GM15510 (cell line): ENCODE data around the gene SMAD7.

Experiments used
- POLR2A ChIP-seq: IDR thresholded peaks from 3 replicates; pipeline ENCODE4 v1.6.1; 2011; ENCODE audit warnings: borderline replicate concordance; ENCODE audit not compliant: insufficient read length; ENCODE audit errors: extremely low read depth

The SMAD7 gene

GRCh38 chr18:48879008-48879431 lies 71.7 kb downstream of the SMAD7 start:
- no peak for TF ChIP-seq POLR2A

GRCh38 chr18:48878471-48878870 lies 72.3 kb downstream of the SMAD7 start:
- TF ChIP-seq POLR2A: no peak

DNA sequence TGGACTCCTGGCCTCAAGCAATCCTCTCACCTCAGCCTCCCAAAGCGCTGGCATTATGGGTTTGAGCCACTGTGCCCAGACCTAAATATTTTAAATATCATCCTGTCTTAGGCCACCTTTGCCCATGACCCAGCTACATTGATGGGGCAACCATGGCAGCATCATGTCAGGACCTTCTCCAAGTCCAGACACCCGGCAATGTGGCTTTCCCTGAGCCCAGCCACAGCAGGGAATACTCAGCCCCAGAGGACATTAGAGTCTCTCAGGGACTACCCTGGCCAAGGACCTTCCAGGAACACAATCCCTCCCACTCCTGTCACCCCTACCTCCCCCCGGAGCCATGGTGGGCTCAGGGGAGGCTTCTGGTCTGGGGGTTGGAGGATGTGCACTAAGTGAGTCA lies 72.8 kb downstream of the SMAD7 start:
- TF ChIP-seq POLR2A: no peak

DNA sequence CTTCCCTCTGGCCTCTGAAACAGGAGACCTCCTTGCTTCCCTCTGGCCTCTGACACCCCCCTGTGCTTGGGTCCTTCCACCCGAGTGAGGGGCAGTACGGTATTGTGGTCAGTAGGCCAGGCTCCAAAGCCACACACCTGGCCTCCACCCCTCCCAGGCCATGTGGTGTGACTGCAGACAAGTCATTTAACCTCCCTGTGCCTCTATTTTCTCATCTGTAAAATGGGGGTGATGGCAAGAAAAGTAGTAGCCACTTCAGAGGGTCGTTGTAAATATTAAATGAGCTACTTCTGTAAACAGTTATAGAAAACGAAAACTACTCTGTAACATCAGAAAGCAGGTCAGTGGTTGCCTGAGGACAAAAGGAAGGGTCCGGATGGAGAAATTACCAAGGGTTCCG lies 74.2 kb downstream of the SMAD7 start:
- no peak for TF ChIP-seq POLR2A

DNA sequence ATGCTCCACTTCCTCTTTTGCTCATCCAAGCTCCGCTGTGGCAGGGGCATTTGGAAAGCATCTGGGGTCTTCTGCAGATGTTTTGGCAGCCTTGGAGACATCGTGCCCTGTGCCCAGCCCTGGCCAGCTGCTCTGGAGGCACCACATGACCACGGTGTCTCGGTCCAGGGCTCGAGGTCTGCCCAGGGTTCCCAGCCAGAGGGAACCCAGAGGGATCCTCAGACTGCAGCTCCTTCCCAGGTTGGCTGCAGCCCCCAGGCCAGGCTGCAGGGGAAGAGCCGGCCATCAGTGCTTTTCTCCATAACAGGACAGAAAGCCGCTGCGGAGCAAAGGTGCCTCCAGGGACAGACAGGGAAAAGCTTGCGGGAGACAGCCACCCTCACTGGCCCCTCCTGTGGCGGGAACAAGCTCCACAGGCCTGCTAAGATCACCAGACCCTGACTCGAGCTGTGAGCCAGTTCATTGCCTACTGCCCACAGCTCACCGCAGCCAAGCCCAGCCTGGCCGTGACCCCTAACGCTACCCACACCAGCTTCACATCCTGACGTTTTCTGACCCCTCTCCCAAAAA lies 74.7 kb downstream of the SMAD7 start:
- TF ChIP-seq POLR2A: no peak

- TF ChIP-seq POLR2A: no peak
These were observed 75.3 kb downstream of the SMAD7 start for GRCh38 chr18:48875314-48875941.

- TF ChIP-seq POLR2A: no peak
These were observed 76.0 kb downstream of the SMAD7 start for GRCh38 chr18:48874701-48875162.

DNA sequence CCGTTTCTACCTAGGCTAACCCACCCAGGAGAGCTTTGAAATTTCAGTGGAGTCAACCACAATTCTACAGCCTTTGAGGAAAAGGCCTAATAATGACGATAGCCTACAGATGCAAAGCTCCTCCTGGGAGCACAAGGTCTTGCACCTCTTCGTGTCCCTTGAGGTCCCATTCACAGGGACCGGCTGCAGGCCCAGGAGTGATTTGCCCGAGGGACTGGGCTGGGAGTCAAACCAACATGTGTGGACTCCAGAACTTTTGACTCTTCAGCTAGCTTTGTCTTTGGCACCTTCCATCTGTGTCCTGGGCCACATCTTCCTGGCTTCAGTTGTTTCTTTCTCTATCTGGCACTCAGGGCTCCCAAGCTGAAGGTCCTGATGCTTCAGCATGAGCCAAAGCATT lies 76.5 kb downstream of the SMAD7 start:
- no peak for TF ChIP-seq POLR2A

DNA sequence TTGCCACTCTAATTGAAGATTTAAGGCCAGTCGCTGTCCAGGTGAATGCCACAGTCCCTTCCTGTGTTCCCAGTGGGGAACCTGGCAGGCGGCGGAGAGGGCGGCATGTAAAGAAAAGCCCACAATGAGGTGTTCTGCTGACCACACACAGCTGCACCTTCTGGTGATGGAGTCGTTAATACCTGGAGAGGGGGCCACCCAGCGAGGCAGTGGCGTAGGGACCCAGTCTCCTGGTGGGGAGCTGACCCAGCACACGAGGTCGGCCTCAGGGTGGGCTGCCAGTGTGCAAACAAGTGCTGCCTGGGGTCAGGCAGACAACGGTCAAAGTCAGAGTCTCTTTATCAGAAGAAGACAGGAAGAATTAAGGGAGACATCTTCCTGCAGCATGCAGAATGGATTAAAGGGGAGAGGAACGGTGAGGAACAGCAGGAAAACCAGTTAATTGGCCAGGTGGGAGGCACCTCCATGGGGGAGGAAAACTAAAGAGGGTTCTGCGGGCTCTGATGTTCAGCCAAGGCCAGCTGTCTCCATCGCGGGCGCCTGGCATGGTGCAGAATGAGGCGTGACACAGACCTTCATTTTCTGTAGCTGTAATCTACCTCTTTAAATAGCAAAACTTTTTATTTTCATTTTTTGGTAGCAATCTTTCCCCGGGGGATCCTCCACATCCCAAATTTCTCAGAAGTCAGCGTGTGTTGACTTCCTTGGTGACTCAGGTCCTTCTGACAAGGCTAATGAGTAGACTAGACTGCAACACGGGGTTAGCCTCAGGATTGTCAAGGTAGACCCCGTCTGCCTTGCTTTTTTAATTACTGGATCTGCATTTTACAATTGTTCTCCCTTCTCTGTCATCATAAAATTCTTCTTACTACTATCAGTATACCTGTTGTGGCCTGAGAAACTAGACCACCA lies 78.3 kb downstream of the SMAD7 start:
- no peak for TF ChIP-seq POLR2A

GRCh38 chr18:48871391-48872166 lies 79.2 kb downstream of the SMAD7 start:
- no peak for TF ChIP-seq POLR2A
